Prostate gland (tissue), 2 donors: ENCODE results near the gene AKT1. TPM values are rescaled to one million over a fixed set of nuclear protein-coding genes. Genes with fewer than 3 reads are reported as not detected.
"Not testable (repeated sequence)": the region's sequence is repeated elsewhere in the genome, so short reads cannot be mapped to it uniquely, and the experiment has no call there.

Experiments used
- DNase-seq: peaks from one replicate; pipeline ENCODE4 v3.0.0-alpha.2; 2019; ENCODE audit warnings: low spot score
- H3K27ac ChIP-seq, 2 donors: fragments of 200-600 bp; sonication (generic); 2 replicates each; pipeline ENCODE4 v1.5.1; 2017 to 2019
- H3K27me3 ChIP-seq: fragments of 200-600 bp; sonication (generic); replicated peaks from 2 replicates; pipeline ENCODE4 v1.5.1; 2019; ENCODE audit not compliant: insufficient read depth
- H3K36me3 ChIP-seq, 2 donors: fragments of 200-600 bp; sonication (generic); 1 replicate in 1 of 2; 2 replicates in 1 of 2; pipeline versions ENCODE4 v1.5.1 to v1.8.1; 2017 to 2019
- H3K4me1 ChIP-seq: fragments of 200-600 bp; sonication (generic); replicated peaks from 2 replicates; pipeline ENCODE4 v1.5.1; 2019
- H3K4me3 ChIP-seq, 2 donors: fragments of 200-600 bp; sonication (generic); 2 replicates each; pipeline ENCODE4 v1.5.1; 2017 to 2019
- H3K9me3 ChIP-seq: fragments of 200-600 bp; sonication (generic); 2 replicates; pipeline ENCODE4 v1.5.1; 2017
- POLR2A ChIP-seq: fragments of 450-650 bp; IDR thresholded peaks from one replicate; pipeline ENCODE4 v1.6.1; 2016; ENCODE audit warnings: antibody characterized with exemption, mild to moderate bottlenecking
- POLR2AphosphoS5 ChIP-seq: sonication (generic); formaldehyde crosslinking; IDR thresholded peaks from one replicate; pipeline ENCODE4 v1.6.1; 2017; ENCODE audit warnings: antibody characterized with exemption
- WGBS: methylation state at CpG from one replicate; pipeline ENCODE4 v1.1.5; 2018; 5-methylcytosine and 5-hydroxymethylcytosine counted together
- intact Hi-C: fragments of 100-400 bp; cut with DNase I; formaldehyde crosslinking; loops from one replicate; pipeline ENCODE4 v1.14.2; 2022
- total RNA-seq, 2 donors: library from RNA; depleted of rRNA; stranded (reverse); fragments of >200 nt; gene quantifications; one replicate each; pipeline ENCODE4 v1.1.0, GENCODE V29; 2016
- TF ChIP-seq, protein P1 (sequence below), 4 experiments: fragments of 200-600 bp in 2 of 4; fragments of 450-650 bp in 2 of 4; sonication (generic) in 2 of 4; IDR thresholded peaks; 1 replicate in 3 of 4; 2 replicates in 1 of 4; pipeline ENCODE4 v1.5.1; 2016 to 2019; ENCODE audit warnings: antibody characterized with exemption in 4 of 4, mild to moderate bottlenecking in 2 of 4, moderate library complexity in 2 of 4

Gene AKT1
- total RNA-seq, 2 donors from 2014 or later, result 154 to 200 TPM

DNA sequence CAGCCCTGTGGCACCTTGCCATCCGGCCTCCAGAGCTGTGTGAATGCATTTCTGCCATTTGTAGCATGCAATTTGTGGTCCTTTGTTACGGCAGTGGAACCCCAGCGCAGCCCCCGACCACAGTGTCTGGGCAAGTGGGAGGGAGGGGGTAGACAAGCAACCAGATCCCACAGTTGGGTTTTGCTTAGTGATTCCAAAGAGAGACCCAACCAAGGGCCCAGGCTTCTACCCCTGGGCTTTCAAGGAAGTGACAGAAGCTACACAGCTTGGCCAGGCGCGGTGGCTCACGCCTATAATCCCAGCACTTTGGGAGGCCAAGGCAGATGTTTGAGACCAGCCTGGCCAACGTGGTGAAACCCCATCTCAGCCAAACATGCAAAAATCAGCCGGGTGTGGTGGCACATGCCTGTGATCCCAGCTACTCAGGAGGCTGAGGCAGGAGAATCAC is 23.2 kb upstream of the AKT1 start:
- Histone ChIP-seq H3K27ac (no peak overlapping the region), H3K4me3 (no peak overlapping the region), H3K27me3 (no peaks in the 10 kb centered on the region), H3K36me3 (no peaks in the 10 kb centered on the region), H3K9me3 (no peaks in the 10 kb centered on the region), H3K4me1 (peaks cover 5% of the 10 kb centered on the region)
- no peak for DNase-seq
- TF ChIP-seq POLR2AphosphoS5 (no peak), POLR2A (no peak)
- TF ChIP-seq, protein P1, sequence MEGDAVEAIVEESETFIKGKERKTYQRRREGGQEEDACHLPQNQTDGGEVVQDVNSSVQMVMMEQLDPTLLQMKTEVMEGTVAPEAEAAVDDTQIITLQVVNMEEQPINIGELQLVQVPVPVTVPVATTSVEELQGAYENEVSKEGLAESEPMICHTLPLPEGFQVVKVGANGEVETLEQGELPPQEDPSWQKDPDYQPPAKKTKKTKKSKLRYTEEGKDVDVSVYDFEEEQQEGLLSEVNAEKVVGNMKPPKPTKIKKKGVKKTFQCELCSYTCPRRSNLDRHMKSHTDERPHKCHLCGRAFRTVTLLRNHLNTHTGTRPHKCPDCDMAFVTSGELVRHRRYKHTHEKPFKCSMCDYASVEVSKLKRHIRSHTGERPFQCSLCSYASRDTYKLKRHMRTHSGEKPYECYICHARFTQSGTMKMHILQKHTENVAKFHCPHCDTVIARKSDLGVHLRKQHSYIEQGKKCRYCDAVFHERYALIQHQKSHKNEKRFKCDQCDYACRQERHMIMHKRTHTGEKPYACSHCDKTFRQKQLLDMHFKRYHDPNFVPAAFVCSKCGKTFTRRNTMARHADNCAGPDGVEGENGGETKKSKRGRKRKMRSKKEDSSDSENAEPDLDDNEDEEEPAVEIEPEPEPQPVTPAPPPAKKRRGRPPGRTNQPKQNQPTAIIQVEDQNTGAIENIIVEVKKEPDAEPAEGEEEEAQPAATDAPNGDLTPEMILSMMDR (IDR thresholded peaks at IDR 0.05), result no peak
- intact Hi-C loops, result no loop called here
- WGBS, result 87% methylated on average over 9 of the region's 9 CpGs

- H3K9me3 ChIP-seq, result no peaks in the 10 kb centered on the region
- H3K36me3 ChIP-seq, result no peaks in the 10 kb centered on the region
- no peak overlapping the region for H3K27ac ChIP-seq
- no peaks in the 10 kb centered on the region for H3K27me3 ChIP-seq
- no peak overlapping the region for H3K4me3 ChIP-seq
- H3K4me1 ChIP-seq, result peaks cover 5% of the 10 kb centered on the region
- no peak for DNase-seq
- intact Hi-C loops, result no loop called here
- WGBS, result 96% methylated on average over 8 of the region's 8 CpGs
- TF ChIP-seq POLR2AphosphoS5 (no peak), POLR2A (no peak)
- TF ChIP-seq, protein P1 (IDR thresholded peaks at IDR 0.05), result no peak
These were observed 22.6 kb upstream of the AKT1 start for GRCh38 chr14:104817930-104818713.

- 0% methylated on average over 8 of the region's 8 CpGs for WGBS
- no peak for DNase-seq
- intact Hi-C loops, result no loop called here
- H3K27me3 ChIP-seq, result no peaks in the 10 kb centered on the region
- no peaks in the 10 kb centered on the region for H3K36me3 ChIP-seq
- no peak for TF ChIP-seq POLR2A
- TF ChIP-seq, protein P1 (IDR thresholded peaks at IDR 0.05), result no peak
- TF ChIP-seq POLR2AphosphoS5, result no peak
- H3K4me1 ChIP-seq, result peaks cover 5% of the 10 kb centered on the region
- H3K4me3 ChIP-seq, result peak overlapping the region; percentile 61 to 79
- H3K9me3 ChIP-seq, result no peaks in the 10 kb centered on the region
- peak overlapping the region; percentile 88 to 94 for H3K27ac ChIP-seq
These were observed 21.0 kb upstream of the AKT1 start for GRCh38 chr14:104816616-104816884.

GRCh38 chr14:104814701-104815100 is 19.2 kb upstream of the AKT1 start:
- DNase-seq, H3K36me3 ChIP-seq, H3K4me3 ChIP-seq, H3K4me1 ChIP-seq, H3K27me3 ChIP-seq, intact Hi-C loops, H3K9me3 ChIP-seq: not testable (repeated sequence)
- peak overlapping the region; percentile 88 to 94 for H3K27ac ChIP-seq
- WGBS, result 85% methylated on average over 15 of the region's 15 CpGs

GRCh38 chr14:104813286-104813685 is 17.7 kb upstream of the AKT1 start:
- TF ChIP-seq POLR2AphosphoS5 (no peak), POLR2A (no peak)
- TF ChIP-seq, protein P1 (IDR thresholded peaks at IDR 0.05), result no peak
- DNase-seq, result no peak
- H3K27ac ChIP-seq, result no peak overlapping the region
- WGBS, result 76% methylated on average over 7 of the region's 7 CpGs
- no peaks in the 10 kb centered on the region for H3K27me3 ChIP-seq
- peaks cover 5% of the 10 kb centered on the region for H3K4me1 ChIP-seq
- intact Hi-C loops, result no loop called here
- no peaks in the 10 kb centered on the region for H3K9me3 ChIP-seq
- H3K36me3 ChIP-seq, result no peaks in the 10 kb centered on the region
- no peak overlapping the region for H3K4me3 ChIP-seq
